CD4-positive, alpha-beta T cell (primary cell): ENCODE measurements around the gene SSBP4. TPM values are rescaled to one million over a fixed set of nuclear protein-coding genes. Genes with fewer than 3 reads are reported as not detected.
A peak's percentile ranks its signal among the peaks of the same experiment; 100 is the strongest.

Source experiments
- ATAC-seq: fragments of 200-7000 bp; cut with Tn5 transposase; one replicate; pipeline ENCODE4 v1.10.0; 2022; ENCODE audit warnings: mild to moderate bottlenecking; ENCODE audit not compliant: poor library complexity
- CTCF ChIA-PET: fragments of 350-600 bp; sonication (Branson Sonifier 250); formaldehyde crosslinking; loops from one replicate; lab custom pipeline; 2021; ENCODE audit warnings: antibody characterized with exemption, inconsistent platforms; lab: Charles Lee
- POLR2A ChIA-PET: fragments of 350-600 bp; sonication (Branson Sonifier 250); formaldehyde crosslinking; loops from one replicate; lab custom pipeline; 2021; ENCODE audit warnings: antibody characterized with exemption, inconsistent platforms; lab: Charles Lee
- DNase-seq, 14 experiments: peaks; one replicate each; pipeline ENCODE4 v3.0.0-alpha.2; 2013 to 2020; ENCODE audit warnings: mixed read lengths in 2 of 14
- H3K27ac ChIP-seq, 2 donors: one replicate each; pipeline versions ENCODE4 v1.5.1 to v1.7.0; 2013; ENCODE audit warnings: low read length in 2 of 2, low read depth in 1 of 2, mild to moderate bottlenecking in 1 of 2
- H3K27me3 ChIP-seq, 2 experiments: 1 replicate in 1 of 2; 2 replicates in 1 of 2; pipeline versions ENCODE4 v1.6.1 to v1.7.0; 2013; ENCODE audit warnings: low read length in 2 of 2, control low read depth in 1 of 2, mild to moderate bottlenecking in 1 of 2, moderate library complexity in 1 of 2; ENCODE audit not compliant: insufficient read depth in 2 of 2, control insufficient read depth in 1 of 2
- H3K36me3 ChIP-seq: one replicate; pipeline ENCODE4 v1.6.1; 2013; ENCODE audit warnings: low read length, control low read depth; ENCODE audit not compliant: insufficient read depth
- H3K4me1 ChIP-seq: one replicate; pipeline ENCODE4 v1.6.1; 2013; ENCODE audit warnings: low read length, control low read depth; ENCODE audit not compliant: insufficient read depth
- H3K4me3 ChIP-seq: one replicate; pipeline ENCODE4 v1.5.1; 2013; ENCODE audit warnings: mild to moderate bottlenecking, low read length, moderate library complexity
- H3K9me3 ChIP-seq, 2 experiments: 1 replicate in 1 of 2; 2 replicates in 1 of 2; pipeline versions ENCODE4 v1.6.1 to v1.7.0; 2013; ENCODE audit warnings: low read length in 2 of 2, mild to moderate bottlenecking in 2 of 2, control low read depth in 1 of 2, moderate library complexity in 1 of 2; ENCODE audit not compliant: control insufficient read depth in 1 of 2, insufficient read depth in 1 of 2
- H3K27ac Mint-ChIP-seq: one replicate; pipeline ENCODE4 v1.8.0; 2020; ENCODE audit warnings: mixed read lengths
- H3K27me3 Mint-ChIP-seq: one replicate; pipeline ENCODE4 v1.8.0; 2021; ENCODE audit warnings: mixed read lengths
- H3K36me3 Mint-ChIP-seq: one replicate; pipeline ENCODE4 v1.8.0; 2021; ENCODE audit warnings: low read depth, mixed read lengths
- H3K4me1 Mint-ChIP-seq: one replicate; pipeline ENCODE4 v1.8.0; 2021; ENCODE audit warnings: low read depth, mixed read lengths
- H3K4me3 Mint-ChIP-seq: one replicate; pipeline ENCODE4 v1.8.0; 2020; ENCODE audit warnings: mild to moderate bottlenecking, mixed read lengths
- H3K9me3 Mint-ChIP-seq: one replicate; pipeline ENCODE4 v1.8.0; 2020; ENCODE audit warnings: mixed read lengths
- CTCF ChIP-seq: fragments of 200-600 bp; IDR thresholded peaks from one replicate; pipeline ENCODE4 v1.8.0; 2022; ENCODE audit warnings: antibody characterized with exemption, mild to moderate bottlenecking
- intact Hi-C, 2 experiments: fragments of 100-400 bp; cut with DNase I in 1 of 2; cut with micrococcal nuclease in 1 of 2; formaldehyde crosslinking; loops; one replicate each; pipeline versions ENCODE4 v1.15.1 to v1.9.0; 2023 to 2025; cut with DNase I, micrococcal nuclease
- total RNA-seq, 174 experiments: library from RNA in 2 of 174; stranded (reverse) in 2 of 174; gene quantifications; one replicate each; pipeline ENCODE4 v1.2.3 and lab custom pipeline; 2021 to 2026

The SSBP4 gene
- total RNA-seq, 2 experiments from 2014 or later = 44.0 to 50.9 TPM

DNA sequence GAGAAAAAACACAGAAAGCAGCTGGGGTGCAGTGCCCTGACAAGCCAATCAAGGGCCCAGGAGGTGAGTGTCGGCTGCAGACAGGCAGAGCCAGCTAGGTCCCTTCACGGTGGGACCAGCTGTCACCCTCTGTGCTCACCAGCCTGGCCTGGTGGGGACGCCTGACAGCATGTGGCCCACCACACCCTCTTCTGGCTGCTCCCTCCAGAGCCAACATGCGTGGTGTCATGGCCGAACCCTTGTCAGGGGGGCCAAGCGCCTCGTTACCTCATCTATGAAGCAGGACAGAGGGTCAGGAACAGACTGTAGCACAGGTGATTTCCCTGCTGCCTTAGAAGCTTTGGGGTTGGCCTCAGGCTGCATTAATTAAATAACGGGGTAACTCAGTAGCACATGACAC is 58.8 kb downstream of the SSBP4 start:
- TF ChIP-seq CTCF = no peak
- ATAC-seq = no peak
- Histone ChIP-seq H3K4me3 (no peak overlapping the region), H3K27me3 (no peaks in the 10 kb centered on the region), H3K27ac (peak overlapping the region; percentile 57 to 72), H3K36me3 (peaks cover 13% of the 10 kb centered on the region), H3K4me1 (peaks cover 91% of the 10 kb centered on the region), H3K9me3 (no peaks in the 10 kb centered on the region)
- POLR2A ChIA-PET = no interaction called here
- Mint-ChIP-seq H3K36me3 (no peaks in the 10 kb centered on the region), H3K4me1 (peaks cover 69% of the 10 kb centered on the region), H3K9me3 (no peaks in the 10 kb centered on the region), H3K4me3 (no peak overlapping the region), H3K27me3 (no peaks in the 10 kb centered on the region), H3K27ac (peak overlapping the region; percentile 70)
- no peak for DNase-seq
- intact Hi-C loops = no loop called here
- CTCF ChIA-PET = no interaction called here

- Histone ChIP-seq H3K36me3 (peaks cover 9% of the 10 kb centered on the region), H3K27me3 (no peaks in the 10 kb centered on the region), H3K4me1 (peaks cover 91% of the 10 kb centered on the region), H3K4me3 (no peak overlapping the region), H3K9me3 (no peaks in the 10 kb centered on the region), H3K27ac (peak overlapping the region; percentile 57 to 72)
- Mint-ChIP-seq H3K27ac (peak overlapping the region; percentile 77), H3K4me1 (peaks cover 69% of the 10 kb centered on the region), H3K9me3 (no peaks in the 10 kb centered on the region), H3K27me3 (no peaks in the 10 kb centered on the region), H3K4me3 (peak overlapping the region; percentile 34), H3K36me3 (no peaks in the 10 kb centered on the region)
- ChIA-PET POLR2A (no interaction called here), CTCF (no interaction called here)
- intact Hi-C loops = no loop called here
- ATAC-seq = peak; percentile 45
- no peak for TF ChIP-seq CTCF
- peak in 9 of 14 experiments; percentile 15 to 87 (median 41) for DNase-seq
Observed at GRCh38 chr19:18478545-18479311, 59.5 kb downstream of the SSBP4 start.

GRCh38 chr19:18480006-18480691 is 61.0 kb downstream of the SSBP4 start:
- H3K4me1 ChIP-seq = peaks cover 90% of the 10 kb centered on the region
- Mint-ChIP-seq H3K4me3 (no peak overlapping the region), H3K27me3 (no peaks in the 10 kb centered on the region), H3K9me3 (no peaks in the 10 kb centered on the region), H3K36me3 (no peaks in the 10 kb centered on the region), H3K27ac (peak overlapping the region; percentile 61), H3K4me1 (peaks cover 75% of the 10 kb centered on the region)
- H3K27ac ChIP-seq = peak overlapping the region in 1 of 2 donors; percentile 28
- ChIA-PET POLR2A (no interaction called here), CTCF (interaction anchor here (0.7 kb wide), 1 partner anchor 139 kb away, joined by 3 read pairs; no protein-coding TSS in a partner anchor)
- no peak for ATAC-seq
- intact Hi-C loops = no loop called here
- no peaks in the 10 kb centered on the region for H3K27me3 ChIP-seq
- H3K36me3 ChIP-seq = peaks cover 6% of the 10 kb centered on the region
- DNase-seq = peak in 1 of 14 experiments; percentile 22
- no peak overlapping the region for H3K4me3 ChIP-seq
- H3K9me3 ChIP-seq = no peaks in the 10 kb centered on the region
- no peak for TF ChIP-seq CTCF
